Central memory CD4-positive, alpha-beta T cell (primary cell): ENCODE data around the gene TOR3A.

ENCODE experiments used
- DNase-seq: peaks from one replicate; pipeline ENCODE4 v3.0.0; 2022

TOR3A gene

GRCh38 chr1:179077396-179077795 is 4.5 kb upstream of the TOR3A start:
- DNase-seq: no peak

GRCh38 chr1:179079113-179079761 is 2.6 kb upstream of the TOR3A start:
- peak; percentile 57 for DNase-seq

GRCh38 chr1:179080866-179081686 is 794 bp upstream of the TOR3A start:
- DNase-seq: peak; percentile 67

- DNase-seq: peak; percentile 32
Observed at GRCh38 chr1:179082333-179082998, 596 bp downstream of the TOR3A start.

GRCh38 chr1:179082999-179083335 is 1.1 kb downstream of the TOR3A start:
- DNase-seq: peak; percentile 24

- no peak for DNase-seq
Observed at GRCh38 chr1:179083533-179083932, 1.7 kb downstream of the TOR3A start.

- no peak for DNase-seq
Observed at GRCh38 chr1:179087665-179088064, 5.8 kb downstream of the TOR3A start.

- no peak for DNase-seq
Observed at GRCh38 chr1:179089827-179090482, 8.1 kb downstream of the TOR3A start.

GRCh38 chr1:179090522-179090921 is 8.7 kb downstream of the TOR3A start:
- no peak for DNase-seq

GRCh38 chr1:179090923-179091322 is 9.1 kb downstream of the TOR3A start:
- DNase-seq: no peak

- no peak for DNase-seq
Observed at GRCh38 chr1:179091691-179092165, 9.9 kb downstream of the TOR3A start.

- no peak for DNase-seq
Observed at GRCh38 chr1:179092896-179093461, 11.1 kb downstream of the TOR3A start.

GRCh38 chr1:179094818-179095217 is 12.9 kb downstream of the TOR3A start:
- DNase-seq: no peak

GRCh38 chr1:179095377-179095776 is 13.5 kb downstream of the TOR3A start:
- DNase-seq: no peak

GRCh38 chr1:179095924-179096323 is 14.1 kb downstream of the TOR3A start:
- DNase-seq: no peak

GRCh38 chr1:179099891-179100290 is 18.0 kb downstream of the TOR3A start:
- no peak for DNase-seq

GRCh38 chr1:179101566-179101965 is 19.7 kb downstream of the TOR3A start:
- no peak for DNase-seq

- no peak for DNase-seq
Observed at GRCh38 chr1:179103999-179104398, 22.1 kb downstream of the TOR3A start.

- DNase-seq: no peak
Observed at GRCh38 chr1:179104611-179105250, 22.9 kb downstream of the TOR3A start.

GRCh38 chr1:179105393-179105792 is 23.5 kb downstream of the TOR3A start:
- DNase-seq: no peak

- no peak for DNase-seq
Observed at GRCh38 chr1:179107706-179108629, 26.1 kb downstream of the TOR3A start.
